HCT116 (cell line): ENCODE data around the gene RYR3. TPM values are rescaled to one million over a fixed set of nuclear protein-coding genes. Genes with fewer than 3 reads are reported as not detected.

Experiments used
- ATAC-seq: fragments of 200-7000 bp; cut with Tn5 transposase; 2 replicates; pipeline ENCODE4 v1.9.1; 2020; ENCODE audit warnings: mild to moderate bottlenecking, moderate library complexity
- BruUV-seq: library from RNA; stranded (reverse); fragments of 400-500 nt; replicated peaks from 2 replicates; lab custom pipeline; 2021; lab: Mats Ljungman, UMichigan
- CTCF ChIA-PET: fragments of 300-600 bp; sonication (Branson Sonifier 250); formaldehyde crosslinking; loops from one replicate; lab custom pipeline; 2021; ENCODE audit warnings: antibody characterized with exemption; lab: Charles Lee
- POLR2A ChIA-PET: fragments of 300-600, 350-600 bp; sonication (Branson Sonifier 250); formaldehyde crosslinking; loops from one replicate; lab custom pipeline; 2021; ENCODE audit warnings: antibody characterized with exemption; lab: Charles Lee
- RAD21 ChIA-PET, 2 experiments: fragments of 300-600 bp; sonication (Branson Sonifier 250); formaldehyde crosslinking; loops; one replicate each; lab custom pipeline; 2023; ENCODE audit warnings: low total read pairs in 2 of 2; ENCODE audit not compliant: uncharacterized antibody in 2 of 2, unreplicated experiment in 2 of 2, low non-redundant PET in 1 of 2; lab: Charles Lee
- DNase-seq: peaks from one replicate; pipeline ENCODE4 v3.0.0-alpha.2; 2010; ENCODE audit warnings: low read depth, low spot score
- H2AFZ ChIP-seq: fragments of 200-600 bp; shearing (Covaris generic), sonication (generic); 2 replicates; pipeline ENCODE4 v1.6.1; 2017; ENCODE audit warnings: low read depth, mixed run types, mixed read lengths, antibody characterized with exemption, low read length; ENCODE audit not compliant: poor library complexity, severe bottlenecking
- H3K27ac ChIP-seq: 2 replicates; pipeline ENCODE4 v1.5.1; 2012; ENCODE audit warnings: low read depth, low read length
- H3K27me3 ChIP-seq: fragments of 200-600 bp; sonication (generic); 2 replicates; pipeline ENCODE4 v1.6.1; 2016; ENCODE audit warnings: mixed run types, low read length, mixed read lengths; ENCODE audit not compliant: insufficient read depth
- H3K36me3 ChIP-seq, 2 experiments: fragments of 200-500 bp in 1 of 2; fragments of 200-600 bp in 1 of 2; sonication (Bioruptor generic) in 1 of 2; sonication (generic) in 1 of 2; 2 replicates each; pipeline versions ENCODE4 v1.5.1 to v1.6.1; 2014 to 2016; ENCODE audit warnings: low read length in 2 of 2, inconsistent platforms in 1 of 2, mixed read lengths in 1 of 2, mixed run types in 1 of 2; ENCODE audit not compliant: insufficient read depth in 2 of 2, control insufficient read depth in 1 of 2
- H3K4me1 ChIP-seq, 2 experiments: fragments of 200-600 bp in 1 of 2; sonication (generic) in 1 of 2; 2 replicates each; pipeline versions ENCODE4 v1.5.1 to v1.6.1; 2012 to 2017; ENCODE audit warnings: low read length in 2 of 2, inconsistent platforms in 1 of 2, mild to moderate bottlenecking in 1 of 2, mixed read lengths in 1 of 2, mixed run types in 1 of 2, moderate library complexity in 1 of 2; ENCODE audit not compliant: insufficient read depth in 2 of 2, control insufficient read depth in 1 of 2
- H3K4me2 ChIP-seq: fragments of 200-600 bp; sonication (generic); 2 replicates; pipeline ENCODE4 v1.6.1; 2017; ENCODE audit warnings: mixed run types, low read length, mixed read lengths
- H3K4me3 ChIP-seq, 2 experiments: fragments of 200-600 bp in 1 of 2; sonication (generic) in 1 of 2; replicated peaks in 1 of 2; 2 replicates each; pipeline ENCODE4 v1.5.1; 2011 to 2016; ENCODE audit warnings: low read length in 2 of 2, control low read depth in 1 of 2, low read depth in 1 of 2, mild to moderate bottlenecking in 1 of 2, mixed read lengths in 1 of 2, mixed run types in 1 of 2
- H3K79me2 ChIP-seq: fragments of 200-600 bp; sonication (generic); 2 replicates; pipeline ENCODE4 v1.6.1; 2017; ENCODE audit warnings: mild to moderate bottlenecking, mixed run types, low read length, moderate library complexity, mixed read lengths; ENCODE audit not compliant: insufficient read depth
- H3K9ac ChIP-seq: fragments of 200-600 bp; sonication (generic); 2 replicates; pipeline ENCODE4 v1.6.1; 2016; ENCODE audit warnings: low read length, mixed read lengths
- H3K9me2 ChIP-seq: fragments of 200-600 bp; sonication (generic), shearing (Covaris generic); 2 replicates; pipeline ENCODE4 v1.6.1; 2017; ENCODE audit warnings: mixed run types, mild to moderate bottlenecking, moderate library complexity; ENCODE audit not compliant: insufficient read depth
- H3K9me3 ChIP-seq, 2 experiments: fragments of 200-500 bp in 1 of 2; fragments of 200-600 bp in 1 of 2; sonication (Bioruptor generic) in 1 of 2; sonication (generic) in 1 of 2; 2 replicates each; pipeline ENCODE4 v1.6.1; 2014 to 2017; ENCODE audit warnings: low read length in 2 of 2, mixed read lengths in 2 of 2, inconsistent platforms in 1 of 2, low read depth in 1 of 2, mild to moderate bottlenecking in 1 of 2, mixed run types in 1 of 2, moderate library complexity in 1 of 2; ENCODE audit not compliant: control insufficient read depth in 1 of 2, insufficient read depth in 1 of 2
- H4K20me1 ChIP-seq: fragments of 200-600 bp; sonication (generic), shearing (Covaris generic); 2 replicates; pipeline ENCODE4 v1.6.1; 2017; ENCODE audit warnings: mixed run types, mild to moderate bottlenecking, moderate library complexity; ENCODE audit not compliant: insufficient read depth
- EGR1 ChIP-seq: IDR thresholded peaks from 2 replicates; pipeline ENCODE4 v1.6.1; 2012; ENCODE audit warnings: low read depth
- ELF1 ChIP-seq: IDR thresholded peaks from 2 replicates; pipeline ENCODE4 v1.6.1; 2012; ENCODE audit warnings: low read depth, borderline replicate concordance
- MAX ChIP-seq: IDR thresholded peaks from 2 replicates; pipeline ENCODE4 v1.6.1; 2012
- POLR2AphosphoS5 ChIP-seq: IDR thresholded peaks from 2 replicates; pipeline ENCODE4 v1.6.1; 2011; ENCODE audit warnings: mild to moderate bottlenecking, low read depth, low read length, moderate library complexity
- RAD21 ChIP-seq: IDR thresholded peaks from 2 replicates; pipeline ENCODE4 v1.6.1; 2012; ENCODE audit warnings: low read depth, mild to moderate bottlenecking
- SIN3A ChIP-seq: IDR thresholded peaks from 2 replicates; pipeline ENCODE4 v1.6.1; 2012; ENCODE audit warnings: low read depth
- SP1 ChIP-seq: IDR thresholded peaks from 2 replicates; pipeline ENCODE4 v1.6.1; 2012; ENCODE audit warnings: low read depth
- SRF ChIP-seq: IDR thresholded peaks from 2 replicates; pipeline ENCODE4 v1.6.1; 2012; ENCODE audit warnings: low read depth
- ZFX ChIP-seq: fragments of 450-650 bp; IDR thresholded peaks from 2 replicates; pipeline ENCODE4 v1.6.1; 2017
- ZNF274 ChIP-seq: fragments of 200-500 bp; sonication (Bioruptor generic); IDR thresholded peaks from 2 replicates; pipeline ENCODE4 v1.6.1; 2014; ENCODE audit warnings: mild to moderate bottlenecking, low read depth, low read length, inconsistent platforms
- intact Hi-C: fragments of 100-400 bp; cut with micrococcal nuclease; formaldehyde crosslinking; loops from 2 replicates; pipeline ENCODE4 v1.10.0; 2022
- total RNA-seq: library from RNA; stranded (reverse); gene quantifications from one replicate; pipeline ENCODE4 v1.2.1, GENCODE V29; 2021; ENCODE audit not compliant: unreplicated experiment
- TF ChIP-seq, protein P1 (sequence below), 3 experiments: fragments of 200-600 bp in 1 of 3; sonication (generic) in 1 of 3; IDR thresholded peaks in 2 of 3; conservative IDR thresholded peaks in 1 of 3; 2 replicates each; pipeline ENCODE4 v1.5.1; 2012 to 2017; ENCODE audit warnings: low read depth in 2 of 3, low read length in 2 of 3, antibody characterized with exemption in 1 of 3, borderline replicate concordance in 1 of 3, control low read depth in 1 of 3, mild to moderate bottlenecking in 1 of 3, mixed read lengths in 1 of 3, mixed run types in 1 of 3, moderate library complexity in 1 of 3; ENCODE audit not compliant: insufficient read depth in 1 of 3
- TF ChIP-seq, protein P2 (sequence below): IDR thresholded peaks from 2 replicates; pipeline ENCODE4 v1.6.1; 2011; ENCODE audit warnings: mild to moderate bottlenecking, low read length, moderate library complexity; ENCODE audit not compliant: insufficient replicate concordance; ENCODE audit errors: extremely low read depth

Gene RYR3
- total RNA-seq, 1 experiment from 2014 or later, result not detected

DNA sequence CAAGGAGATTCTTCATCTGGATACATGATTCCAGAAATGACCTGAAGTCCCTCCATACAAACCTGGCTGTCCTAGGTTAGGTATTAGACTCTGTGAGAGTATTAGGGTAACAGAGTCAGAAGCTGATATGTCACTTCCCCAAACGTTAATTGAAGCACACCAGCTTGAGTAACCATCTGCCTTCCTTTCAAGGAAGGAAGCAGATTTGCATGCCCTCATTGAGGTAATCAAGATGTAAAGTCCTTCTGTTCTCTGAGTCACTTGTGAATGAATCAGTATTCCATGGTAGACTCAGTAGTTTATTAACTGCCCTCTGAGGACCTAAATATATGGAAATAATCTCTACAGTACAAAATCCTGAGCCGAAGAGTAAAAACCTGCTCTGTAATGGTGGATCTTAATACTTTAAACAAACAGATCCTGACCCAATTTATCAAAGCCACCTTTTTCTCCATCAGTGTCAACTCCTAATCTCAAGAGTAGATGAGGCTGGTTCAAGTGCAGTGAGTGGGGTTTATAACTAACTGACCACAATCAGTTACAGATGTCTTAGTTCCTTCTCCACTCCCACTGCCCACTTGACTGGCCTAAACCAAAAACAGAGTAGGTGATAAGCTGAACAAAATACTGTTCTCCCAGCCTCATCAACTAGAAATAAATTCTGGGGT is 411.4 kb downstream of the RYR3 start:
- no peaks in the 10 kb centered on the region for H4K20me1 ChIP-seq
- no peaks in the 10 kb centered on the region for H3K9me2 ChIP-seq
- CTCF ChIA-PET, result interaction anchor here (0.9 to 4.0 kb wide), 5 partner anchors 8 to 430 kb away, joined by 3 to 23 read pairs (median 6); no protein-coding TSS in a partner anchor
- 0 out of 2 replicates have a peak, but pooled peaks cover 3% of the 10 kb centered on the region for H3K27me3 ChIP-seq
- TF ChIP-seq ELF1 (no peak), SIN3A (no peak), EGR1 (no peak), SRF (no peak), RAD21 (no peak), POLR2AphosphoS5 (no peak), ZNF274 (no peak), ZFX (no peak), MAX (no peak), SP1 (no peak)
- TF ChIP-seq, protein P1, sequence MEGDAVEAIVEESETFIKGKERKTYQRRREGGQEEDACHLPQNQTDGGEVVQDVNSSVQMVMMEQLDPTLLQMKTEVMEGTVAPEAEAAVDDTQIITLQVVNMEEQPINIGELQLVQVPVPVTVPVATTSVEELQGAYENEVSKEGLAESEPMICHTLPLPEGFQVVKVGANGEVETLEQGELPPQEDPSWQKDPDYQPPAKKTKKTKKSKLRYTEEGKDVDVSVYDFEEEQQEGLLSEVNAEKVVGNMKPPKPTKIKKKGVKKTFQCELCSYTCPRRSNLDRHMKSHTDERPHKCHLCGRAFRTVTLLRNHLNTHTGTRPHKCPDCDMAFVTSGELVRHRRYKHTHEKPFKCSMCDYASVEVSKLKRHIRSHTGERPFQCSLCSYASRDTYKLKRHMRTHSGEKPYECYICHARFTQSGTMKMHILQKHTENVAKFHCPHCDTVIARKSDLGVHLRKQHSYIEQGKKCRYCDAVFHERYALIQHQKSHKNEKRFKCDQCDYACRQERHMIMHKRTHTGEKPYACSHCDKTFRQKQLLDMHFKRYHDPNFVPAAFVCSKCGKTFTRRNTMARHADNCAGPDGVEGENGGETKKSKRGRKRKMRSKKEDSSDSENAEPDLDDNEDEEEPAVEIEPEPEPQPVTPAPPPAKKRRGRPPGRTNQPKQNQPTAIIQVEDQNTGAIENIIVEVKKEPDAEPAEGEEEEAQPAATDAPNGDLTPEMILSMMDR (IDR thresholded peaks at IDR 0.05 in 2 of 3, conservative IDR thresholded peaks at IDR 0.05 in 1 of 3; ENCODE audit: borderline replicate concordance in 1 of 3, insufficient read depth in 1 of 3, low read depth in 2 of 3, low read length in 2 of 3), result no peak
- TF ChIP-seq, protein P2, sequence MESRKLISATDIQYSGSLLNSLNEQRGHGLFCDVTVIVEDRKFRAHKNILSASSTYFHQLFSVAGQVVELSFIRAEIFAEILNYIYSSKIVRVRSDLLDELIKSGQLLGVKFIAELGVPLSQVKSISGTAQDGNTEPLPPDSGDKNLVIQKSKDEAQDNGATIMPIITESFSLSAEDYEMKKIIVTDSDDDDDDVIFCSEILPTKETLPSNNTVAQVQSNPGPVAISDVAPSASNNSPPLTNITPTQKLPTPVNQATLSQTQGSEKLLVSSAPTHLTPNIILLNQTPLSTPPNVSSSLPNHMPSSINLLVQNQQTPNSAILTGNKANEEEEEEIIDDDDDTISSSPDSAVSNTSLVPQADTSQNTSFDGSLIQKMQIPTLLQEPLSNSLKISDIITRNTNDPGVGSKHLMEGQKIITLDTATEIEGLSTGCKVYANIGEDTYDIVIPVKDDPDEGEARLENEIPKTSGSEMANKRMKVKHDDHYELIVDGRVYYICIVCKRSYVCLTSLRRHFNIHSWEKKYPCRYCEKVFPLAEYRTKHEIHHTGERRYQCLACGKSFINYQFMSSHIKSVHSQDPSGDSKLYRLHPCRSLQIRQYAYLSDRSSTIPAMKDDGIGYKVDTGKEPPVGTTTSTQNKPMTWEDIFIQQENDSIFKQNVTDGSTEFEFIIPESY, result no peak
- DNase-seq (no peak), ATAC-seq (no peak)
- no peak overlapping the region for H2AFZ ChIP-seq
- peaks cover 0 to 7% of the 10 kb centered on the region in 2 experiments; a peak in 1 of 4 replicates for H3K4me1 ChIP-seq
- H3K27ac ChIP-seq, result no peak overlapping the region
- intact Hi-C loops, result loop anchor here (10.0 kb wide), 1 partner anchor 627 kb away; no protein-coding TSS in a partner anchor
- RAD21 ChIA-PET, result no interaction called here
- no peak overlapping the region for H3K4me3 ChIP-seq
- H3K9ac ChIP-seq, result no peak overlapping the region
- H3K36me3 ChIP-seq, result no peaks in the 10 kb centered on the region
- no peaks in the 10 kb centered on the region for H3K79me2 ChIP-seq
- H3K9me3 ChIP-seq, result no peaks in the 10 kb centered on the region
- no peak overlapping the region for H3K4me2 ChIP-seq
- POLR2A ChIA-PET, result no interaction called here
- no TSS peak for BruUV-seq
